HepG2 (cell line): ENCODE measurements around the gene PDSS2. TPM values are rescaled to one million over a fixed set of nuclear protein-coding genes. Genes with fewer than 3 reads are reported as not detected.

Source experiments
- BCL3 ChIP-seq: sonication (generic); formaldehyde crosslinking; IDR thresholded peaks from 2 replicates; pipeline ENCODE4 v1.5.1; 2020; ENCODE audit warnings: mild to moderate bottlenecking, missing genetic modification reagents, moderate library complexity
- FLYWCH1 ChIP-seq: sonication (generic); formaldehyde crosslinking; IDR thresholded peaks from 2 replicates; pipeline ENCODE4 v1.8.1; 2023; ENCODE audit warnings: mild to moderate bottlenecking, missing genetic modification reagents
- FOXK2 ChIP-seq: fragments of 450-650 bp; IDR thresholded peaks from 2 replicates; pipeline ENCODE4 v1.6.1; 2016
- HOXA5 ChIP-seq: sonication (generic); formaldehyde crosslinking; IDR thresholded peaks from 2 replicates; pipeline ENCODE4 v1.4.0; 2020; ENCODE audit warnings: missing genetic modification reagents
- POLR2A ChIP-seq, 2 experiments: IDR thresholded peaks; 2 replicates each; pipeline ENCODE4 v1.6.1; 2011; ENCODE audit warnings: low read depth in 2 of 2, low read length in 2 of 2, mild to moderate bottlenecking in 1 of 2, moderate library complexity in 1 of 2; ENCODE audit not compliant: insufficient read depth in 1 of 2
- RFXAP ChIP-seq: sonication (generic); formaldehyde crosslinking; IDR thresholded peaks from 2 replicates; pipeline ENCODE4 v1.4.0; 2020; ENCODE audit warnings: missing genetic modification reagents, borderline replicate concordance
- SP5 ChIP-seq: IDR thresholded peaks from 2 replicates; pipeline ENCODE4 v1.6.1; 2016; ENCODE audit warnings: low read depth, borderline replicate concordance
- ZBTB7A ChIP-seq: sonication (generic); formaldehyde crosslinking; IDR thresholded peaks from 2 replicates; pipeline ENCODE4 v1.8.0; 2022; ENCODE audit warnings: mild to moderate bottlenecking, missing genetic modification reagents
- ZMAT3 ChIP-seq: sonication (generic); formaldehyde crosslinking; conservative IDR thresholded peaks from 2 replicates; pipeline ENCODE4 v1.7.0; 2021; ENCODE audit warnings: missing genetic modification reagents
- ZNF263 ChIP-seq: sonication (generic); formaldehyde crosslinking; IDR thresholded peaks from 2 replicates; pipeline ENCODE4 v1.4.0; 2020; ENCODE audit warnings: missing genetic modification reagents
- ZNF574 ChIP-seq: sonication (generic); formaldehyde crosslinking; IDR thresholded peaks from 2 replicates; pipeline ENCODE4 v1.4.0; 2020; ENCODE audit warnings: missing genetic modification reagents
- ZNF781 ChIP-seq: sonication (generic); formaldehyde crosslinking; IDR thresholded peaks from 2 replicates; pipeline ENCODE4 v1.5.1; 2020; ENCODE audit warnings: borderline replicate concordance, mild to moderate bottlenecking, missing genetic modification reagents; ENCODE audit errors: not compliant biosample characterization
- ZNF782 ChIP-seq: sonication (generic); formaldehyde crosslinking; IDR thresholded peaks from 2 replicates; pipeline ENCODE4 v1.4.0; 2020; ENCODE audit warnings: missing genetic modification reagents, mild to moderate bottlenecking, borderline replicate concordance
- ZSCAN21 ChIP-seq: sonication (generic); formaldehyde crosslinking; IDR thresholded peaks from 2 replicates; pipeline ENCODE4 v1.8.0; 2022; ENCODE audit warnings: mild to moderate bottlenecking, missing genetic modification reagents, moderate library complexity, borderline replicate concordance
- polyA plus RNA-seq, 8 experiments: library from polyadenylated mRNA; depleted of rRNA in 3 of 8; stranded (reverse) in 7 of 8; unstranded in 1 of 8; fragments of >200 nt; fragmentation: Illumina TruSeq in 4 of 8; extraction: Trizol in 4 of 8; gene quantifications; 2 replicates each; pipeline versions ENCODE4 v1.2.1 to v1.2.3, GENCODE V29; 2011 to 2016; ENCODE audit warnings: low read depth in 4 of 8, missing spikeins in 1 of 8, mixed read lengths in 1 of 8; ENCODE audit not compliant: insufficient read depth in 1 of 8
- total RNA-seq, 5 experiments: library from RNA; depleted of rRNA; stranded (reverse); fragments of >200 nt; fragmentation: Illumina TruSeq; extraction: Trizol; gene quantifications; 2 replicates each; pipeline ENCODE4 v1.2.3, GENCODE V29; 2016; ENCODE audit warnings: low read depth in 1 of 5
- TF ChIP-seq, protein P1 (sequence below): sonication (generic); formaldehyde crosslinking; IDR thresholded peaks from 2 replicates; pipeline ENCODE4 v1.8.1; 2023; ENCODE audit warnings: mild to moderate bottlenecking, missing genetic modification reagents
- TF ChIP-seq, protein P2 (sequence below): sonication (generic); formaldehyde crosslinking; conservative IDR thresholded peaks from 2 replicates; pipeline ENCODE4 v1.5.0; 2020; ENCODE audit warnings: missing genetic modification reagents
- TF ChIP-seq, protein P3 (sequence below): sonication (generic); formaldehyde crosslinking; IDR thresholded peaks from 2 replicates; pipeline ENCODE4 v1.4.0; 2020; ENCODE audit warnings: missing genetic modification reagents, borderline replicate concordance
- TF ChIP-seq, protein P4 (sequence below): sonication (generic); formaldehyde crosslinking; IDR thresholded peaks from 2 replicates; pipeline ENCODE4 v1.4.0; 2020; ENCODE audit warnings: missing genetic modification reagents, low read depth, mild to moderate bottlenecking, borderline replicate concordance

PDSS2 gene
- total and polyA plus RNA-seq, 2 of the 13 experiments (the other 11 are each of a cell fraction or from before 2014, with no cell fraction given) = 16.2 to 17.0 TPM

GRCh38 chr6:107114213-107114925, 345.0 kb downstream of the PDSS2 start (continued):
- TF ChIP-seq, protein P1, sequence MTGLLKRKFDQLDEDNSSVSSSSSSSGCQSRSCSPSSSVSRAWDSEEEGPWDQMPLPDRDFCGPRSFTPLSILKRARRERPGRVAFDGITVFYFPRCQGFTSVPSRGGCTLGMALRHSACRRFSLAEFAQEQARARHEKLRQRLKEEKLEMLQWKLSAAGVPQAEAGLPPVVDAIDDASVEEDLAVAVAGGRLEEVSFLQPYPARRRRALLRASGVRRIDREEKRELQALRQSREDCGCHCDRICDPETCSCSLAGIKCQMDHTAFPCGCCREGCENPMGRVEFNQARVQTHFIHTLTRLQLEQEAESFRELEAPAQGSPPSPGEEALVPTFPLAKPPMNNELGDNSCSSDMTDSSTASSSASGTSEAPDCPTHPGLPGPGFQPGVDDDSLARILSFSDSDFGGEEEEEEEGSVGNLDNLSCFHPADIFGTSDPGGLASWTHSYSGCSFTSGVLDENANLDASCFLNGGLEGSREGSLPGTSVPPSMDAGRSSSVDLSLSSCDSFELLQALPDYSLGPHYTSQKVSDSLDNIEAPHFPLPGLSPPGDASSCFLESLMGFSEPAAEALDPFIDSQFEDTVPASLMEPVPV (CRISPR knock-in tag) = no peak
- TF ChIP-seq ZMAT3 (CRISPR knock-in tag) (peak; percentile 74; the same call in 1 of the 2 replicates), ZNF263 (CRISPR knock-in tag) (0 out of 2 replicates have a peak, but pooled peaks have one; percentile 41), ZNF574 (peak; percentile 90), POLR2A (IDR thresholded peaks at IDR 0.05; ENCODE audit: insufficient read depth in 1 of 2, low read depth in 2 of 2, low read length in 2 of 2) (peak; percentile 49 to 57), BCL3 (peak; percentile 20; the same call in 1 of the 2 replicates), HOXA5 (CRISPR knock-in tag) (peak; percentile 64; the same call in 1 of the 2 replicates), ZSCAN21 (CRISPR knock-in tag) (peak; percentile 46; the same call in 1 of the 2 replicates), SP5 (CRISPR knock-in tag) (no peak), ZNF781 (CRISPR knock-in tag) (no peak), ZBTB7A (CRISPR knock-in tag) (no peak), RFXAP (CRISPR knock-in tag) (peak; percentile 83), FOXK2 (no peak), FLYWCH1 (no peak), ZNF782 (CRISPR knock-in tag) (no peak)
- TF ChIP-seq, protein P2, sequence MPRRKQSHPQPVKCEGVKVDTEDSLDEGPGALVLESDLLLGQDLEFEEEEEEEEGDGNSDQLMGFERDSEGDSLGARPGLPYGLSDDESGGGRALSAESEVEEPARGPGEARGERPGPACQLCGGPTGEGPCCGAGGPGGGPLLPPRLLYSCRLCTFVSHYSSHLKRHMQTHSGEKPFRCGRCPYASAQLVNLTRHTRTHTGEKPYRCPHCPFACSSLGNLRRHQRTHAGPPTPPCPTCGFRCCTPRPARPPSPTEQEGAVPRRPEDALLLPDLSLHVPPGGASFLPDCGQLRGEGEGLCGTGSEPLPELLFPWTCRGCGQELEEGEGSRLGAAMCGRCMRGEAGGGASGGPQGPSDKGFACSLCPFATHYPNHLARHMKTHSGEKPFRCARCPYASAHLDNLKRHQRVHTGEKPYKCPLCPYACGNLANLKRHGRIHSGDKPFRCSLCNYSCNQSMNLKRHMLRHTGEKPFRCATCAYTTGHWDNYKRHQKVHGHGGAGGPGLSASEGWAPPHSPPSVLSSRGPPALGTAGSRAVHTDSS (CRISPR knock-in tag) = no peak
- TF ChIP-seq, protein P3, sequence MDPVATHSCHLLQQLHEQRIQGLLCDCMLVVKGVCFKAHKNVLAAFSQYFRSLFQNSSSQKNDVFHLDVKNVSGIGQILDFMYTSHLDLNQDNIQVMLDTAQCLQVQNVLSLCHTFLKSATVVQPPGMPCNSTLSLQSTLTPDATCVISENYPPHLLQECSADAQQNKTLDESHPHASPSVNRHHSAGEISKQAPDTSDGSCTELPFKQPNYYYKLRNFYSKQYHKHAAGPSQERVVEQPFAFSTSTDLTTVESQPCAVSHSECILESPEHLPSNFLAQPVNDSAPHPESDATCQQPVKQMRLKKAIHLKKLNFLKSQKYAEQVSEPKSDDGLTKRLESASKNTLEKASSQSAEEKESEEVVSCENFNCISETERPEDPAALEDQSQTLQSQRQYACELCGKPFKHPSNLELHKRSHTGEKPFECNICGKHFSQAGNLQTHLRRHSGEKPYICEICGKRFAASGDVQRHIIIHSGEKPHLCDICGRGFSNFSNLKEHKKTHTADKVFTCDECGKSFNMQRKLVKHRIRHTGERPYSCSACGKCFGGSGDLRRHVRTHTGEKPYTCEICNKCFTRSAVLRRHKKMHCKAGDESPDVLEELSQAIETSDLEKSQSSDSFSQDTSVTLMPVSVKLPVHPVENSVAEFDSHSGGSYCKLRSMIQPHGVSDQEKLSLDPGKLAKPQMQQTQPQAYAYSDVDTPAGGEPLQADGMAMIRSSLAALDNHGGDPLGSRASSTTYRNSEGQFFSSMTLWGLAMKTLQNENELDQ (CRISPR knock-in tag) = no peak
- TF ChIP-seq, protein P4, sequence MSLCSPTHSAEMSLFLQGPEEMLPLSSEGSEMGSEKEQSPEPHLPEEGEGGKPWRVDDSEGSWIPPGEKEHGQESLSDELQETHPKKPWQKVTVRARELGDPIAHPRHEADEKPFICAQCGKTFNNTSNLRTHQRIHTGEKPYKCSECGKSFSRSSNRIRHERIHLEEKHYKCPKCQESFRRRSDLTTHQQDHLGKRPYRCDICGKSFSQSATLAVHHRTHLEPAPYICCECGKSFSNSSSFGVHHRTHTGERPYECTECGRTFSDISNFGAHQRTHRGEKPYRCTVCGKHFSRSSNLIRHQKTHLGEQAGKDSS (CRISPR knock-in tag) = peak; percentile 31; the same call in 1 of the 2 replicates
